H1 (cell line): ENCODE data around the gene IFNL4. TPM values are rescaled to one million over a fixed set of nuclear protein-coding genes. Genes with fewer than 3 reads are reported as not detected.

ENCODE experiments used
- CTCF ChIA-PET: fragments of 300-600 bp; sonication (Branson Sonifier 250); formaldehyde crosslinking; loops from one replicate; lab custom pipeline; 2021; ENCODE audit not compliant: partially characterized antibody; lab: Charles Lee
- POLR2A ChIA-PET: fragments of 300-600 bp; sonication (Branson Sonifier 250); formaldehyde crosslinking; loops from one replicate; lab custom pipeline; 2021; ENCODE audit warnings: inconsistent platforms; ENCODE audit not compliant: partially characterized antibody; lab: Charles Lee
- DNase-seq, 2 experiments: peaks; one replicate each; pipeline versions ENCODE4 v3.0.0 to v3.0.0-alpha.2; 2010 to 2022; ENCODE audit warnings: low spot score in 2 of 2, low read depth in 1 of 2, mixed read lengths in 1 of 2
- FAIRE-seq: peaks from 2 replicates; lab custom pipeline; 2011; peaks lifted over from hg19 to GRCh38; lab: Jason Lieb, UNC
- H2AFZ ChIP-seq: 2 replicates; pipeline ENCODE4 v1.8.1; 2012; ENCODE audit warnings: low read length, inconsistent platforms
- H2AK5ac ChIP-seq: 2 replicates; pipeline ENCODE4 v1.6.1; 2013; ENCODE audit warnings: low read depth, low read length
- H2BK120ac ChIP-seq: replicated peaks from 2 replicates; pipeline ENCODE3; 2013; ENCODE audit warnings: low read depth, low read length, inconsistent platforms
- H2BK12ac ChIP-seq: 2 replicates; pipeline ENCODE4 v1.6.1; 2013; ENCODE audit warnings: low read depth, low read length
- H2BK15ac ChIP-seq: 2 replicates; pipeline ENCODE4 v1.6.1; 2013; ENCODE audit warnings: low read length
- H2BK20ac ChIP-seq: 2 replicates; pipeline ENCODE4 v1.6.1; 2013; ENCODE audit warnings: low read length
- H2BK5ac ChIP-seq: 2 replicates; pipeline ENCODE4 v1.6.1; 2013; ENCODE audit warnings: low read depth, low read length
- H3K14ac ChIP-seq: 2 replicates; pipeline ENCODE4 v1.6.1; 2013; ENCODE audit warnings: inconsistent platforms; ENCODE audit not compliant: insufficient read length
- H3K18ac ChIP-seq: 2 replicates; pipeline ENCODE4 v1.6.1; 2013; ENCODE audit warnings: low read length; ENCODE audit errors: extremely low read depth
- H3K23ac ChIP-seq: 2 replicates; pipeline ENCODE4 v1.6.1; 2013; ENCODE audit warnings: inconsistent platforms; ENCODE audit not compliant: insufficient read length
- H3K23me2 ChIP-seq: 2 replicates; pipeline ENCODE4 v1.6.1; 2013; ENCODE audit warnings: low read depth, low read length
- H3K27ac ChIP-seq: 2 replicates; pipeline ENCODE4 v1.6.1; 2011; ENCODE audit warnings: low read depth, low read length, inconsistent platforms
- H3K27me3 ChIP-seq, 4 experiments: replicated peaks in 1 of 4; 1 replicate in 1 of 4; 2 replicates in 3 of 4; pipeline versions ENCODE4 v1.6.1 to v1.8.1; 2011 to 2013; ENCODE audit warnings: low read length in 3 of 4, mild to moderate bottlenecking in 3 of 4, inconsistent platforms in 2 of 4, mixed read lengths in 2 of 4, moderate library complexity in 1 of 4; ENCODE audit not compliant: control insufficient read depth in 3 of 4, insufficient read depth in 3 of 4; ENCODE audit errors: extremely low read depth in 1 of 4
- H3K36me3 ChIP-seq, 4 experiments: 2 replicates each; pipeline versions ENCODE4 v1.6.1 to v1.8.1; 2011 to 2013; ENCODE audit warnings: mild to moderate bottlenecking in 4 of 4, low read length in 3 of 4, moderate library complexity in 2 of 4, control low read depth in 1 of 4, inconsistent platforms in 1 of 4; ENCODE audit not compliant: insufficient read depth in 4 of 4, control insufficient read depth in 2 of 4
- H3K4ac ChIP-seq: replicated peaks from 2 replicates; pipeline ENCODE3; 2013; ENCODE audit warnings: low read length, low read depth, mixed read lengths, inconsistent platforms; ENCODE audit not compliant: insufficient read length
- H3K4me1 ChIP-seq, 4 experiments: replicated peaks in 1 of 4; 1 replicate in 1 of 4; 2 replicates in 3 of 4; pipeline versions ENCODE4 v1.6.1 to v1.8.1; 2011 to 2013; ENCODE audit warnings: low read length in 3 of 4, inconsistent platforms in 2 of 4, mixed read lengths in 1 of 4; ENCODE audit not compliant: insufficient read depth in 4 of 4, control insufficient read depth in 3 of 4
- H3K4me2 ChIP-seq, 2 experiments: 2 replicates each; pipeline versions ENCODE4 v1.6.1 to v1.8.1; 2011 to 2013; ENCODE audit warnings: low read depth in 2 of 2, low read length in 2 of 2, control low read depth in 1 of 2, inconsistent platforms in 1 of 2, mild to moderate bottlenecking in 1 of 2; ENCODE audit not compliant: insufficient read depth in 1 of 2
- H3K4me3 ChIP-seq, 4 experiments: fragments of 200-600, 300-600 bp in 1 of 4; sonication (generic), shearing (Covaris generic), sonication (Bioruptor Twin) in 1 of 4; 2 replicates each; pipeline versions ENCODE4 v1.5.1 to v1.8.1; 2011 to 2016; ENCODE audit warnings: low read length in 4 of 4, low read depth in 3 of 4, control low read depth in 2 of 4, inconsistent platforms in 2 of 4, mild to moderate bottlenecking in 2 of 4, mixed read lengths in 1 of 4, moderate library complexity in 1 of 4; ENCODE audit not compliant: insufficient read depth in 2 of 4; ENCODE audit errors: extremely low read depth in 1 of 4
- H3K56ac ChIP-seq: replicated peaks from 2 replicates; pipeline ENCODE3; 2013; ENCODE audit warnings: low read depth, mild to moderate bottlenecking, mixed read lengths, low read length, inconsistent platforms; ENCODE audit not compliant: insufficient read length
- H3K79me1 ChIP-seq: 2 replicates; pipeline ENCODE4 v1.6.1; 2013; ENCODE audit warnings: low read depth, low read length, control low read depth
- H3K79me2 ChIP-seq, 2 experiments: 2 replicates each; pipeline versions ENCODE4 v1.6.1 to v1.8.1; 2012 to 2013; ENCODE audit warnings: low read length in 2 of 2, mild to moderate bottlenecking in 2 of 2, inconsistent platforms in 1 of 2; ENCODE audit not compliant: insufficient read depth in 2 of 2, control insufficient read depth in 1 of 2
- H3K9ac ChIP-seq, 4 experiments: replicated peaks in 1 of 4; 1 replicate in 1 of 4; 2 replicates in 3 of 4; pipeline versions ENCODE4 v1.6.1 to v1.8.1; 2011 to 2013; ENCODE audit warnings: low read depth in 3 of 4, low read length in 3 of 4, control low read depth in 2 of 4, mild to moderate bottlenecking in 2 of 4, moderate library complexity in 2 of 4, inconsistent platforms in 1 of 4; ENCODE audit errors: extremely low read depth in 1 of 4
- H3K9me3 ChIP-seq, 2 experiments: 2 replicates each; pipeline versions ENCODE4 v1.6.1 to v1.8.1; 2012 to 2013; ENCODE audit warnings: mild to moderate bottlenecking in 2 of 2, moderate library complexity in 2 of 2, control low read depth in 1 of 2, inconsistent platforms in 1 of 2, low read depth in 1 of 2, low read length in 1 of 2, mixed read lengths in 1 of 2; ENCODE audit not compliant: insufficient read depth in 2 of 2
- H4K20me1 ChIP-seq, 2 experiments: replicated peaks in 1 of 2; 2 replicates each; pipeline versions ENCODE3 to v1.8.1; 2011 to 2013; ENCODE audit warnings: inconsistent platforms in 2 of 2, low read length in 2 of 2, mild to moderate bottlenecking in 1 of 2; ENCODE audit not compliant: insufficient read depth in 2 of 2, control insufficient read depth in 1 of 2
- H4K5ac ChIP-seq: 2 replicates; pipeline ENCODE4 v1.6.1; 2013; ENCODE audit warnings: low read length, low read depth, mixed read lengths, inconsistent platforms; ENCODE audit not compliant: insufficient read length
- H4K8ac ChIP-seq: 2 replicates; pipeline ENCODE4 v1.8.0; 2013; ENCODE audit warnings: mild to moderate bottlenecking, moderate library complexity, low read length, inconsistent platforms; ENCODE audit not compliant: insufficient read depth; ENCODE audit errors: extremely low read depth
- H4K91ac ChIP-seq: replicated peaks from 2 replicates; pipeline ENCODE3; 2013; ENCODE audit warnings: low read length, mixed read lengths, inconsistent platforms; ENCODE audit not compliant: insufficient read length
- BCL11A ChIP-seq, 2 experiments: IDR thresholded peaks; one replicate each; pipeline ENCODE4 v1.6.1; 2011; ENCODE audit warnings: low read depth in 2 of 2, low read length in 2 of 2, mild to moderate bottlenecking in 2 of 2
- CBX5 ChIP-seq: fragments of 300-800, 300-1000 bp; sonication (generic); IDR thresholded peaks from 2 replicates; pipeline ENCODE4 v1.7.1; 2016; ENCODE audit warnings: antibody characterized with exemption, low read length, low read depth
- CHD2 ChIP-seq: IDR thresholded peaks from 2 replicates; pipeline ENCODE4 v1.6.1; 2012; ENCODE audit warnings: low read length, improper control_type of control experiment
- EZH2 ChIP-seq: fragments of 200-600 bp; sonication (generic); IDR thresholded peaks from 2 replicates; pipeline ENCODE4 v1.7.1; 2012; ENCODE audit warnings: low read depth, mild to moderate bottlenecking, moderate library complexity, low read length, inconsistent platforms; ENCODE audit not compliant: severe bottlenecking
- GTF2F1 ChIP-seq: IDR thresholded peaks from 2 replicates; pipeline ENCODE4 v1.6.1; 2012; ENCODE audit warnings: low read depth, low read length, improper control_type of control experiment, borderline replicate concordance
- JUN ChIP-seq: IDR thresholded peaks from 2 replicates; pipeline ENCODE4 v1.6.1; 2011; ENCODE audit warnings: low read depth, mild to moderate bottlenecking, improper control_type of control experiment, low read length
- JUND ChIP-seq: IDR thresholded peaks from 2 replicates; pipeline ENCODE4 v1.6.1; 2011; ENCODE audit warnings: mild to moderate bottlenecking, improper control_type of control experiment, low read length
- KDM1A ChIP-seq: fragments of 200-600, 300-600 bp; sonication (generic); IDR thresholded peaks from 2 replicates; pipeline ENCODE4 v1.7.1; 2016; ENCODE audit warnings: mild to moderate bottlenecking, low read length, borderline replicate concordance
- KDM4A ChIP-seq: IDR thresholded peaks from one replicate; pipeline ENCODE4 v1.7.1; 2012; ENCODE audit warnings: low read depth, mild to moderate bottlenecking, moderate library complexity, low read length, inconsistent platforms; ENCODE audit not compliant: severe bottlenecking
- RAD21 ChIP-seq, 2 experiments: IDR thresholded peaks in 1 of 2; conservative IDR thresholded peaks in 1 of 2; 2 replicates each; pipeline ENCODE4 v1.6.1; 2011; ENCODE audit warnings: low read depth in 2 of 2, low read length in 2 of 2, improper control_type of control experiment in 1 of 2, inconsistent platforms in 1 of 2, mild to moderate bottlenecking in 1 of 2, moderate library complexity in 1 of 2
- SP1 ChIP-seq: IDR thresholded peaks from 2 replicates; pipeline ENCODE4 v1.6.1; 2011; ENCODE audit warnings: low read depth, low read length
- WGBS, 2 experiments: shearing (Covaris generic) in 1 of 2; methylation state at CpG; one replicate each; pipeline versions ENCODE4 v1.1.6 to v1.1.7; 2013 to 2015; ENCODE audit warnings: low lambda C conversion rate in 2 of 2, mixed read lengths in 2 of 2, inconsistent platforms in 1 of 2, low coverage in 1 of 2, missing lambda C conversion rate in 1 of 2; ENCODE audit not compliant: insufficient replicate concordance in 2 of 2, insufficient coverage in 1 of 2, insufficient read length in 1 of 2; ENCODE audit errors: extremely low coverage in 1 of 2, missing lambda C conversion rate in 1 of 2; 5-methylcytosine and 5-hydroxymethylcytosine counted together
- polyA plus RNA-seq, 7 experiments: library from polyadenylated mRNA; depleted of rRNA in 3 of 7; stranded (reverse) in 5 of 7; unstranded in 2 of 7; fragments of >200 nt in 5 of 7; fragments of 200-250 nt in 2 of 7; gene quantifications; 1 replicate in 5 of 7; 2 replicates in 1 of 7; 4 replicates in 1 of 7; pipeline versions ENCODE4 v1.2.1 to v1.2.3, GENCODE V29; 2011 to 2013; ENCODE audit warnings: missing spikeins in 2 of 7, mixed read lengths in 2 of 7
- total RNA-seq: library from RNA; stranded (reverse); fragmentation: NEBNext Ultra II Directional; extraction: Animal tissue kit (Norgen Biotek cat#: 25700); gene quantifications from 2 replicates; pipeline ENCODE4 v1.2.1, GENCODE V29; 2021
- TF ChIP-seq, protein P1 (sequence below): IDR thresholded peaks from 2 replicates; pipeline ENCODE4 v1.6.1; 2012; ENCODE audit warnings: inconsistent platforms

The IFNL4 gene
- total and polyA plus RNA-seq, 2 of the 8 experiments (the other 6 are each of a cell fraction or from before 2014, with no cell fraction given): not detected

DNA sequence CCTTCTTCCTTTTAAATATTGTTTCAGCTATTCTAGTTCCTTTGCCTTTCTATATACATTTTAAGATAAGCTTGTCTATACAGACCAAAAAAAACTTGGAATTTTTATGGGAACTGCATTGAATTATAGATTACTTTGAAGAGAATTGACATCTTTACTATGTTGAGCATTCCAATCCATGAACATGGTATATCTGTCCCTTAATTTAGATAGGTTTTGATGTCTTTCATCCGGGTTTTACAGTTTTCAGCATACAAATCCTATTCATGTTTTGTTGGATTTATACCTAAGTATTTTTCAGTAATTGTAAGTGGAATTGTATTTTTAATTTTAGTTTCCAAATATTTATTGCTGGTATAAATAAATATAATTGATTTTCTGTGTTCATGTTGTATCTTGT is 35.4 kb upstream of the IFNL4 start:
- H2BK20ac ChIP-seq: no peak overlapping the region
- no peak overlapping the region for H2BK15ac ChIP-seq
- H3K4me2 ChIP-seq: no peak overlapping the region
- H3K14ac ChIP-seq: no peak overlapping the region
- H2BK5ac ChIP-seq: no peak overlapping the region
- H3K9ac ChIP-seq: no peak overlapping the region
- FAIRE-seq (no peak), DNase-seq (no peak)
- H2AFZ ChIP-seq: no peak overlapping the region
- H3K4ac ChIP-seq: no peak overlapping the region
- H2BK12ac ChIP-seq: no peak overlapping the region
- POLR2A ChIA-PET: no interaction called here
- no peak overlapping the region for H3K27ac ChIP-seq
- H4K5ac ChIP-seq: no peak overlapping the region
- no peaks in the 10 kb centered on the region for H4K20me1 ChIP-seq
- H4K8ac ChIP-seq: no peak overlapping the region
- no peaks in the 10 kb centered on the region for H3K79me2 ChIP-seq
- H3K4me3 ChIP-seq: no peak overlapping the region
- H2BK120ac ChIP-seq: no peak overlapping the region
- no peak overlapping the region for H3K18ac ChIP-seq
- H3K23me2 ChIP-seq: no peaks in the 10 kb centered on the region
- H3K23ac ChIP-seq: no peak overlapping the region
- no peak overlapping the region for H2AK5ac ChIP-seq
- H3K4me1 ChIP-seq: no peaks in the 10 kb centered on the region
- CTCF ChIA-PET: no interaction called here
- H3K9me3 ChIP-seq: no peaks in the 10 kb centered on the region
- H4K91ac ChIP-seq: no peak overlapping the region
- WGBS, 2 experiments: 79% methylated on average over 1 of the region's 1 CpG; no CpG with 5 or more reads in 1 of the 2 experiments
- H3K79me1 ChIP-seq: no peaks in the 10 kb centered on the region
- no peak overlapping the region for H3K56ac ChIP-seq
- H3K36me3 ChIP-seq: no peaks in the 10 kb centered on the region
- H3K27me3 ChIP-seq: no peaks in the 10 kb centered on the region; a peak in 2 of 7 replicates
- no peak for TF ChIP-seq JUN
- TF ChIP-seq KDM4A: no peak
- TF ChIP-seq, protein P1, sequence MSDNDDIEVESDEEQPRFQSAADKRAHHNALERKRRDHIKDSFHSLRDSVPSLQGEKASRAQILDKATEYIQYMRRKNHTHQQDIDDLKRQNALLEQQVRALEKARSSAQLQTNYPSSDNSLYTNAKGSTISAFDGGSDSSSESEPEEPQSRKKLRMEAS: no peak
- no peak for TF ChIP-seq RAD21 (IDR thresholded peaks at IDR 0.05 in 1 of 2, conservative IDR thresholded peaks at IDR 0.05 in 1 of 2; ENCODE audit: low read depth in 2 of 2, low read length in 2 of 2)
- TF ChIP-seq BCL11A (IDR thresholded peaks at IDR 0.05; ENCODE audit: low read depth in 2 of 2, low read length in 2 of 2): no peak
- no peak for TF ChIP-seq SP1
- TF ChIP-seq CBX5: no peak
- TF ChIP-seq CHD2: no peak
- TF ChIP-seq GTF2F1: no peak
- no peak for TF ChIP-seq JUND
- TF ChIP-seq KDM1A: no peak
- no peak for TF ChIP-seq EZH2
